Nephron (organoid): ENCODE results near the gene JAML.

ENCODE experiments used
- H3K27ac Mint-ChIP-seq, 3 experiments: 2 replicates each; pipeline ENCODE4 v1.8.0; 2020; ENCODE audit warnings: mixed read lengths in 3 of 3, mild to moderate bottlenecking in 2 of 3, moderate library complexity in 1 of 3
- H3K27me3 Mint-ChIP-seq: 2 replicates; pipeline ENCODE4 v1.8.0; 2021; ENCODE audit warnings: low read depth, mild to moderate bottlenecking, moderate library complexity, mixed read lengths
- H3K36me3 Mint-ChIP-seq: 2 replicates; pipeline ENCODE4 v1.8.0; 2020; ENCODE audit warnings: low read depth, mixed read lengths
- H3K4me1 Mint-ChIP-seq: 2 replicates; pipeline ENCODE4 v1.8.0; 2020; ENCODE audit warnings: mixed read lengths
- H3K4me3 Mint-ChIP-seq, 3 experiments: 2 replicates each; pipeline ENCODE4 v1.8.0; 2020; ENCODE audit warnings: mild to moderate bottlenecking in 3 of 3, mixed read lengths in 3 of 3, moderate library complexity in 2 of 3
- H3K9me3 Mint-ChIP-seq: 2 replicates; pipeline ENCODE4 v1.8.0; 2020; ENCODE audit warnings: mixed read lengths
- CTCF ChIP-seq, 3 experiments: fragments of 200-600 bp; sonication (generic); IDR thresholded peaks; one replicate each; pipeline ENCODE4 v1.5.0; 2021; ENCODE audit warnings: antibody characterized with exemption in 3 of 3; ENCODE audit not compliant: unreplicated experiment in 3 of 3

JAML gene

GRCh38 chr11:118156531-118157185 is 68.2 kb downstream of the JAML start:
- no peak for TF ChIP-seq CTCF (IDR thresholded peaks at IDR 0.05; ENCODE audit: unreplicated experiment in 3 of 3)
- Mint-ChIP-seq H3K36me3 (no peaks in the 10 kb centered on the region), H3K9me3 (no peaks in the 10 kb centered on the region)

GRCh38 chr11:118155776-118156530 is 68.9 kb downstream of the JAML start:
- H3K27me3 Mint-ChIP-seq, result peaks cover 97% of the 10 kb centered on the region
- H3K4me3 Mint-ChIP-seq, result peak overlapping the region in 2 of 3 experiments; percentile 21 to 32
- H3K4me1 Mint-ChIP-seq, result peaks cover 20% of the 10 kb centered on the region
- no peak for TF ChIP-seq CTCF (IDR thresholded peaks at IDR 0.05; ENCODE audit: unreplicated experiment in 3 of 3)
- H3K36me3 Mint-ChIP-seq, result no peaks in the 10 kb centered on the region
- H3K9me3 Mint-ChIP-seq, result no peaks in the 10 kb centered on the region
- H3K27ac Mint-ChIP-seq, result peak overlapping the region in 1 of 3 experiments; percentile 60

More at GRCh38 chr11:118156531-118157185, 68.2 kb downstream of the JAML start:
- peaks cover 97% of the 10 kb centered on the region for H3K27me3 Mint-ChIP-seq
- H3K27ac Mint-ChIP-seq, result no peak overlapping the region
- H3K4me3 Mint-ChIP-seq, result peak overlapping the region in 2 of 3 experiments; percentile 42 to 53
- H3K4me1 Mint-ChIP-seq, result peaks cover 14% of the 10 kb centered on the region

- H3K36me3 Mint-ChIP-seq, result no peaks in the 10 kb centered on the region
- no peak for TF ChIP-seq CTCF (IDR thresholded peaks at IDR 0.05; ENCODE audit: unreplicated experiment in 3 of 3)
- H3K4me1 Mint-ChIP-seq, result peaks cover 20% of the 10 kb centered on the region
Measured at GRCh38 chr11:118154641-118155040, 70.2 kb downstream of the JAML start.

GRCh38 chr11:118153976-118154375 is 70.8 kb downstream of the JAML start:
- peaks cover 22% of the 10 kb centered on the region for H3K4me1 Mint-ChIP-seq
- H3K9me3 Mint-ChIP-seq, result no peaks in the 10 kb centered on the region
- H3K36me3 Mint-ChIP-seq, result no peaks in the 10 kb centered on the region
- H3K27me3 Mint-ChIP-seq, result peaks cover 97% of the 10 kb centered on the region
- H3K4me3 Mint-ChIP-seq, result peak overlapping the region; percentile 80 to 84 (median 82)
- no peak overlapping the region for H3K27ac Mint-ChIP-seq
- TF ChIP-seq CTCF (IDR thresholded peaks at IDR 0.05; ENCODE audit: unreplicated experiment in 3 of 3), result no peak

More at GRCh38 chr11:118154641-118155040, 70.2 kb downstream of the JAML start:
- Mint-ChIP-seq H3K9me3 (no peaks in the 10 kb centered on the region), H3K27ac (no peak overlapping the region), H3K27me3 (peaks cover 99% of the 10 kb centered on the region), H3K4me3 (peak overlapping the region; percentile 80 to 84 (median 82))

GRCh38 chr11:118153516-118153915 is 71.3 kb downstream of the JAML start:
- peaks cover 26% of the 10 kb centered on the region for H3K4me1 Mint-ChIP-seq
- no peak for TF ChIP-seq CTCF (IDR thresholded peaks at IDR 0.05; ENCODE audit: unreplicated experiment in 3 of 3)
- peaks cover 97% of the 10 kb centered on the region for H3K27me3 Mint-ChIP-seq
- peak overlapping the region; percentile 80 to 84 (median 82) for H3K4me3 Mint-ChIP-seq
- no peaks in the 10 kb centered on the region for H3K9me3 Mint-ChIP-seq
- no peaks in the 10 kb centered on the region for H3K36me3 Mint-ChIP-seq
- H3K27ac Mint-ChIP-seq, result no peak overlapping the region
